HG03520 (cell line): ENCODE data around the gene SATB1.

Experiments used
- ATAC-seq: cut with Tn5 transposase; IDR thresholded peaks from one replicate; pipeline ENCODE4 v1.9.1; 2021; ENCODE audit warnings: mild to moderate bottlenecking, moderate library complexity; ENCODE audit not compliant: unreplicated experiment

Gene SATB1

GRCh38 chr3:18402239-18402799, 22.8 kb downstream of the SATB1 start:
- no peak for ATAC-seq

- ATAC-seq: no peak
Measured at GRCh38 chr3:18401300-18401961, 23.7 kb downstream of the SATB1 start.

DNA sequence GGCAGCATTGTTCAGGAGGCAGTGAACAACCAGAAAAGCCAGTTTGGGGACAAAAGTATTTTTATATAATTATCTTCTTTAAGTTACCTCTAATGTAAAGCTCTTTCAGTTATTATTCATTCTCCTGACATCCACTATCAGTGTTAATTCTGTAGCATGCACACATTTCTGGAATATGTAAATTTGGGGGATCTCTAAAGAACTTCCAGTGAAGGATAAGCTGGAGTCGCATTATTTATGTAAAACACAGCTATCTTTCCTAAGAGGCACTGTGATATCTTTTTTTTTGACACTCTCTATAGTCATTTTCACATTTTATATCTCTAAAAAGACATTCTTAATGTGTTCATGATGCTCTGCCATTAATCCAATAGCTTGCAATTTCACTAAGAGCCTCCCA, 26.7 kb downstream of the SATB1 start:
- ATAC-seq: no peak

DNA sequence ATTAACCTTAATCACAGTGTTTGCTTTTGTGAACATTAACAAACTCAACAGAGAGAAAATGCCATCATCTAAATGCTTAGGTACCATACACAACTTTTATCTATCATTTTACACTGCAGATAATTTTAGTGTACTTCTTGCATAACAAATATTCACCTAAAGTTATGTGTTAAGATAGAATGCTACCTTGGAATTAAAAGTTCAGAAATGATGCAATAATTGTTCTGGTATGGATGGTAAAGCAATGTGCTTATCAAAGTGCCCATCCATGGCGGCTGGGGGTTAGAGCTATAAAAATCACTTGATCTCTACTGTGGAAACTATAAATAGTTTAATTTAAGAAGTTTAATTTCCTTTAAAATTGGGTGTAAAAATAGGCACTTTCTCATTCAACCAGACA, 28.7 kb downstream of the SATB1 start:
- no peak for ATAC-seq

DNA sequence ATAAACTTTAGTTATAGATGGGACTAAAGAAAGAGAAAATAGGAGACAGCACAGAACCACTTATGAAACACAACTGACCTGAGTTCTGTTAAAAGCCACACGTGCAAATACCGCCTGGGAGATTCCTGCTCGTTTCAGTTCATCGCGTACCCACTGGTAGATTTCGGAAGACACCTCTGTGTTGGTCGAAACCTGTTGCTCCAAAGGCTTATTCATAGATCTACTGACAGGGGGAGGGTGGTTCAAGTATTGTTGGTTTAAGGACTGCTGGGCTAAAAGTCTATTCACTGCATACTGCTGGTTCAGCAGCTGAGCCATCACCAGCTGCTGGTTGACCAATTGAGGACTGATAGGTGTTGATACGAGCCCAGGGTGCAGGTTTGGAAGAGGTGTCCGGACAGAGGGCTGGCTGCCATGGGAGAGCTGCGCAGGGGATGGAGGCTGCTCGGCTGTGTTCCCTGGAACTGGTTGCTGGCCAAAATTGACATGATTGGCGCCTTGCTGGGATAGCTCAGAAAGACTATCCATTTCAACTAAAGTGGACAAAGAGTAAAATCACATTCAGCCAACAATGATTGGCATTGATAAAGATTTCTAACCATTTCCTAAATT, 30.6 kb downstream of the SATB1 start:
- ATAC-seq: no peak

DNA sequence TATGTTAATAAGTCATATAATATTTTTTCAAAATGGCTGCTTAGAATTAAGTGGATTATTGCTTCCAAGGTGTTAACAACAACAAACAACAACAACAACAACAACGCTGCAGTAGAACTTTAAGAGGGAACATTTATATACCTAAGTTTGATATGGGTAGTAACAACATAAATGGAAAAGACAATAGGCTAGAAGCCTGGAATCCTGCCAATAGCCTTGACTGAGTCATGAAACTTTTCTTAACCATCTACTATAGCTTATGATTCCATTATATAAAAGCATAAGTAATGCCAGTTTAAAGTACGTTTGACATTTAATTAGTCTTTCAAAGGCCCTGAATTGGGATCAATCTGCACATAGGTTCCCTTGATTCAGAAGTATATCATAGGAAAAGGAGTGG, 31.2 kb downstream of the SATB1 start:
- no peak for ATAC-seq

- no peak for ATAC-seq
Measured at GRCh38 chr3:18390024-18390660, 35.0 kb downstream of the SATB1 start.

GRCh38 chr3:18389108-18389733, 35.9 kb downstream of the SATB1 start:
- no peak for ATAC-seq

- no peak for ATAC-seq
Measured at GRCh38 chr3:18386274-18386890, 38.8 kb downstream of the SATB1 start.

GRCh38 chr3:18385706-18386105, 39.4 kb downstream of the SATB1 start:
- no peak for ATAC-seq

DNA sequence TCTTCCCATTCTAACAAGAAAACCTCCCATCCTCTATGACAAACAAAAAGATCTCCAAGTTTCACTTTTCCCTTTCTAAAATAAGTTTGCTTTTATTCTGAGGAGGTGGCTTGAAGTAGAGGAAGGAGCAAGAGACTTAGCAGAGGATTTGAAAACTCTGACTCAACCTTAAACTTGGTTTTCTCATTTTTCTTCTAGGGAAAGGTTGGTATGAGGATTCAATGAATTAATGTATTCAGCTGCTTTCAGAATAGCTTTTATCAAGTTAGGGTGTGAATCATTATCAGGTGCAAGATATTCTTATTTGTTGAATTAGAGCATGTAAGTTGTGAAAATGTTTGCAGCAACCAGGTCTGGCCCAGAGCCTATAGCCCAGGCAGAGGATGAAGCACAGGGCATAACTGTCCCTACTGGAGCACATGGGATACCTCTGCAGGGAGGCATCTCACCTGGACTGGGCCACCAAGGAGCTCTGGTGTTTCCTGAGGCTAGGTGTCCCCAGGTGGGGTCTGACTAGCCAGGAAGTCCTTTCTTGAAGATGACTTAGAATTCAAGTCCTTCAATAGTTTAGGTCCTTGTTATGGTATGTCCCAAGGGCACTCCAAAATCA, 42.3 kb downstream of the SATB1 start:
- ATAC-seq: no peak

DNA sequence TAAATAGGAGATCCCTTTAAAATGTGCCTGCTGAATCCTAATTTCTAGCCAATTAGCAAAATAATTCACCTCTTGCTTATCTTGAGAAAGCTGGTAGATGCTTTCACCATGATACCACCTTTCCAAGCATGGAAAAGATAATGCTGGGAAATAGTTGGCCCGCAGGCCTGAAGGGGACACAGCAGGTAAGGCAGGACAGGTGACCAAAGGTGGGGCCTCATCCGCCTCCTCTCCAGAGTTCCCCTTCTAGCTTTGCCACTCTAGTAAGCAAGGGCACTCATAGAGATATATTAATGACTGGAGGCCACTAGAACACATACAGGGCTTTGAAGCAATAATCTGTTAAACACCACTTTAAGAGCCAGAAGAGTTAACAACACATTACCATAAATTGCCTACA, 45.5 kb downstream of the SATB1 start:
- ATAC-seq: no peak

DNA sequence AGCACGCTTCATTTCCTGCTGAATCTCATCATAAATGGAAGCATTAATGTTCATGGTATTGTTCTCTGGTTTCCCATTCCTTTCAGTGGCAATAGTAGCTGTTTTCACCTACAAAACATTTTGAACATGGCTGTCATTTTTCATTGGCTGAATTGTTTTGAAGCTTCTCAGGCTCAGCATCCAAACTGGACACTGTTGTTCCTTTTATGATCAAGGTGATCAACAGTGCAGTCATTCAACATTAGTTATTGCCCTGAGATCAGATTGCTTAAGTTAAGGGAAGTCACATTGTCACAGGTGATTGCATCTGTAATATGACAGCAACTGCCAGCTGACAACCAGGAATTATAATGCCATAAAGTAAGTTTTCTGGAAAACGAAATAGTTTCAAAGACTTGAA, 46.9 kb downstream of the SATB1 start:
- ATAC-seq: no peak

DNA sequence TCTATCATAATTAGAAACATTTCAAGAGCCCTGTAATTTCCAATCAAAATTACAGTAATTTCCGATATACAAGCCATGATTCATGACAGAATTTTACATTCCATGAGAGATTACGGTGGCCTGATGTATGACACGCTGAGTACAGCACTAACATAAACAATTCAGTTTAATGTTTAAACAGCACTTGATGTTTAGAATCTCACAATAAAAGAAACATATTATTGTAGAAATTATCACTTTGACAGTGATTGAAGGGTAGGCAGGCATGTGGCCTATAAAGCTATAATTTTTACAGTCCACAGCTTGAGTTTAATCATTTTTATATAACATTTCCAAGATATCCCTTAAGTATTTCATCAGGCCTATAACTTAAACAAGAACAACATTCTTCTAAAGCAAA, 48.5 kb downstream of the SATB1 start:
- ATAC-seq: no peak

DNA sequence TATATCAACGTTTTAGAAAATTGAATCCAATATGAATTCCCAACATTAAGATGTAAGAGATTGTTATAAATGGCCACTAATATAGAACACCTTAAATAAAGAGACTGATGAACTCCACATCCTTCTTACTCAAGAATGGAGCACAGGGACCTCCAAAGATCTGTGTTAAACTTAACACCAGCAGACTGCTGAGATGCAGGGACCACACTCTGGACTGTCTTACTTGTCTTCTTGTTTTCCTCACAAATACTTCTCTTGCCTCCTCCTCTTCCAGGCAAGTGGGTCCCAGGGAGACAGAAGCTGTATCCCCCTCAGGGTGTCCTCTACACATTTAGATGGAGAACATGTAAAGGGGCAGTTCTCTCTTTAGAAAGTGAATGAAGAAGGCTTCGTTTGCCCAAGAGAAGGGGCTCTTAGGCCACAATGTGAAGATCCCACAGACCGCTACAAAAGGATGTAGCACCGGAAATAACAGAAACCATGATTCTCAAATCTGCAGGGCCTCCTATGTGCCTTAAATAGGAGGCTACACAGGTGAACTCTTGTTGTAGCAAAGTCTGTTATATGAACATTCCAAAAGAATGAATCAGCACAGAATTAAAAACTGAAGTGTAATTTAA, 52.2 kb downstream of the SATB1 start:
- no peak for ATAC-seq

DNA sequence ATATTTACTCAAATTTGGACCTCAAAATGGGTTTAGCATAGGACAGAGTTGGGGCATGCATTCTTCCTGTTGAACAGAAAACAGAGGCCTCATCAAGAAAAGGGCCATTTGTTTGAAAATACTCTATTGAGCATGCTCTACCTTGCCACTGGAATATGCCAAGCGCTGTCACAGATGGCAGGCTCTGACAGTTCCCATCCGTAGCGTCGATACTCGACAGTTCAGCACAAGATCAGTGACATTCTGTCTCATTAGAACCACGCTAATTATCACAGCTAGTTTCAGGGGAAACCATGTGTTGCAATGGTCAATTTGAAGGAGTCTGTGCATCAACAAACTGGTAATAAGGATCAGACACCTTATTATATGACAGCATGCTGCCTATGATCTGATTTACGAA, 54.5 kb downstream of the SATB1 start:
- ATAC-seq: no peak

GRCh38 chr3:18369551-18370185, 55.5 kb downstream of the SATB1 start:
- ATAC-seq: no peak

DNA sequence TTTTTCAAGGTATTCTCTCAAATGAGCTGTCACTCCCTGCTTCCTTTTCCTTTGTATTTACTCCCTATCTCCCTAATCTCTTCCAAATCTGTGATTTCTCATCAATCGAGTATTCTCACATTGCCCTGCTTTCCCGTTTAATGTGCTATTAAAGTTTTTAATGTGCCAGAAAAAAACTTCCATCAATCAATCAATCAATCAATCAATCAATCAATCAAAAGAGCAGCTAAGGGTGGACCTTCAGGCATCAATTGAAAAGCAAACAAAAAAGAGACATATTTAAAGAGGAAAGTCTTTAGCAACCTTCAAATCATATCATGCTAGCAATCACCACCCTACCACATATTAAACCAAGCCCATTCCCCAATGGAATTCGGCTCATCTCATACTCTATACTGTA, 58.9 kb downstream of the SATB1 start:
- ATAC-seq: no peak

GRCh38 chr3:18363338-18363737, 61.8 kb downstream of the SATB1 start:
- no peak for ATAC-seq

DNA sequence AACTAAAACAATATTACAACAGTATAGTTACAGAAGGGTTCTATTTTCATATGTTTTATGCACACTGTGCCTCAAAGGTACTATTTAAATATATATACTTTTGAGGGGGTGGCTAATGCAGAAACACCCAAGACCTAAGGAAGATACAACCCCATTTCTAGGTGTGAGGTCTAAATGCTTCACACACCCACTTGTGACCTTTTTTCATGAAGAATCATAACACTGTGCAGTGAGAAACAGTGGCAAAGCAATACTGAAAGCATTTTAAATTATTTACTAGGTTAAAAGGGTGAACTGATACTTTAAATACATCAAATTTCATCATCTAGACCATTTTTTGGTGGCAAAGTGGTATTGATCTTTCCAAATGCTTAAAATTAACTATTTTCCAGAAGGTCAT, 67.4 kb downstream of the SATB1 start:
- ATAC-seq: no peak
